ENCODE data around the gene ABCB8.

- TF ChIP-seq EZH2 (IDR thresholded peaks at IDR 0.05; ENCODE audit: insufficient read depth, poor library complexity, severe bottlenecking) (no peak), EZH2phosphoT487 (IDR thresholded peaks at IDR 0.05; ENCODE audit: insufficient read depth, low read depth) (no peak)
Observed at GRCh38 chr7:151060113-151060415, 31.8 kb downstream of the ABCB8 start.
